ENCODE measurements around the gene CCDC14.
"Not testable (repeated sequence)": the region's sequence is repeated elsewhere in the genome, so short reads cannot be mapped to it uniquely, and the experiment has no call there.

The CCDC14 gene, protein sequence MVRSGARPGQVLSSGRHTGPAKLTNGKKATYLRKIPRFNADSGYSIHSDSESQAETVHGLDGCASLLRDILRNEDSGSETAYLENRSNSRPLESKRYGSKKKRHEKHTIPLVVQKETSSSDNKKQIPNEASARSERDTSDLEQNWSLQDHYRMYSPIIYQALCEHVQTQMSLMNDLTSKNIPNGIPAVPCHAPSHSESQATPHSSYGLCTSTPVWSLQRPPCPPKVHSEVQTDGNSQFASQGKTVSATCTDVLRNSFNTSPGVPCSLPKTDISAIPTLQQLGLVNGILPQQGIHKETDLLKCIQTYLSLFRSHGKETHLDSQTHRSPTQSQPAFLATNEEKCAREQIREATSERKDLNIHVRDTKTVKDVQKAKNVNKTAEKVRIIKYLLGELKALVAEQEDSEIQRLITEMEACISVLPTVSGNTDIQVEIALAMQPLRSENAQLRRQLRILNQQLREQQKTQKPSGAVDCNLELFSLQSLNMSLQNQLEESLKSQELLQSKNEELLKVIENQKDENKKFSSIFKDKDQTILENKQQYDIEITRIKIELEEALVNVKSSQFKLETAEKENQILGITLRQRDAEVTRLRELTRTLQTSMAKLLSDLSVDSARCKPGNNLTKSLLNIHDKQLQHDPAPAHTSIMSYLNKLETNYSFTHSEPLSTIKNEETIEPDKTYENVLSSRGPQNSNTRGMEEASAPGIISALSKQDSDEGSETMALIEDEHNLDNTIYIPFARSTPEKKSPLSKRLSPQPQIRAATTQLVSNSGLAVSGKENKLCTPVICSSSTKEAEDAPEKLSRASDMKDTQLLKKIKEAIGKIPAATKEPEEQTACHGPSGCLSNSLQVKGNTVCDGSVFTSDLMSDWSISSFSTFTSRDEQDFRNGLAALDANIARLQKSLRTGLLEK
- 45.0 to 92.6 (median 54.9) reads per million in 4 experiments for total RNA-seq

GRCh38 chr3:123960781-123961507, at the start of gene CCDC14:
Gene CCDC14, minus strand, starts transcription at chr3:123961229. Its CDS starts 56 bp downstream, at chr3:123961173.
- DNase-seq, result peak; percentile 75

GRCh38 chr3:124008321-124008720, 47.3 kb upstream of the CCDC14 start:
- DNase-seq, result not testable (repeated sequence)

DNA sequence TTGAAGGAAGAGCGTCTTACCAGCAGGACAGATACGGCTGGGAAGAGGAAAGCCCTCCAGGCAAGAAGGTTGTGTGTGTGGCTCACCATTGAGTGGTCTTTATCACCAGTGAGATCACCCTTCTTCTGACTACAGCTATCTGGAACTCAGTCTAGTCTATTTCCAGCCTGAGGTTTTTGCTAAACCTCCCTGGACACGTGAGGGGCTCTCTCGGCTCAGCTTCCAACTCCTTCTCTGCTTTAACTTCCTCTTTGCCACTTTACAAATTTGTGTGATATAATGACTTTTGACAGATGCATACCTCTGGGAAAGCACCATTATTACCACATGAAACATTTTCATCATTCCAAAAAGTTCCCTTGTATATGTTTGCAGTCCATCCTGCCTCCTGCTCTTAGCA, 46.2 kb upstream of the CCDC14 start:
- no peak for DNase-seq

GRCh38 chr3:124002405-124003079, 41.5 kb upstream of the CCDC14 start:
- DNase-seq, result not testable (repeated sequence)

DNA sequence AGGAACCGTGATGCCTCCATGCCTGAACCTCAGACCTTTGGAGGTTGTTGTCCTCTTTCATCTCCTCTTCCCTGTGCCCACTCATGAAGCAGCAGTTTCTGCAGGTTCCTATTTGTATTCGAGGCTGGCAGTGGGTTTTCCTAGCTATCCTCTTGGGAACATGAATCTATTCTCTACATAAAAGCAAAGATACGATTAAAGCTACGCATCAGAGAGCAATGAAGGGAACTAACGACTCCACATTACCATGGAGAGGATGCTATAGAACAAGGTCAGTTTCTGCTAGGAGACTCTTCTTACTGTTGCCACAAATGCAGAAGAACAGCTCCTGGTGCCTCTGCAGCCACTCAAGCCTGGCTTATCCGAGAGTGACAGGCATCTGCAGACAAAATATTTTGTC, 40.3 kb upstream of the CCDC14 start:
- DNase-seq, result not testable (repeated sequence)

GRCh38 chr3:123997543-123997942, 36.5 kb upstream of the CCDC14 start:
- no peak for DNase-seq

DNA sequence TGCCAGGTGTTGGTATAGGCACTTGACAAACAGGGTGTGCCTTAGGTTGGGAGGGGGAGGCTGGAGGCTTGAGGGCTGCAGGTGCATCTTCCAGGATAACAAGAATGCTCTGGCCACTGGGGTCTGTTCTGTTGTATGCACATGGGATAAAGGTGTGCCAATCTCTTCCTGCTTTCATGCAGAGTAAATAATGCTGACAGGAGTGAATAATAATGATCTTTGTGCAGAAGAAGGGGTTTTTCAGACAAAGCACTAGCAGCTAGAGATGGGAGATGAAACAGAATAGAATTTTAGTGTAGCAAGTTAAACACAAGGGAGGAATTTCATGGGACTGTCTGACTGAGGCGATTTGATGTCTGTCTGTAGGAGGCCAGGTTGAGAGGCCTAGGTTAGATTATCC, 32.8 kb upstream of the CCDC14 start:
- DNase-seq, result no peak

- not testable (repeated sequence) for DNase-seq
These were observed 30.9 kb upstream of the CCDC14 start, which contains the start of gene ROPN1 for GRCh38 chr3:123991730-123992588. Gene ROPN1, minus strand, starts transcription at chr3:123992124. Its CDS starts 11,643 bp downstream, at chr3:123980481.

GRCh38 chr3:123986427-123986826, 25.4 kb upstream of the CCDC14 start:
- no peak for DNase-seq

GRCh38 chr3:123984957-123985356, 23.9 kb upstream of the CCDC14 start:
- DNase-seq, result no peak

GRCh38 chr3:123984350-123984749, 23.3 kb upstream of the CCDC14 start:
- DNase-seq, result no peak

DNA sequence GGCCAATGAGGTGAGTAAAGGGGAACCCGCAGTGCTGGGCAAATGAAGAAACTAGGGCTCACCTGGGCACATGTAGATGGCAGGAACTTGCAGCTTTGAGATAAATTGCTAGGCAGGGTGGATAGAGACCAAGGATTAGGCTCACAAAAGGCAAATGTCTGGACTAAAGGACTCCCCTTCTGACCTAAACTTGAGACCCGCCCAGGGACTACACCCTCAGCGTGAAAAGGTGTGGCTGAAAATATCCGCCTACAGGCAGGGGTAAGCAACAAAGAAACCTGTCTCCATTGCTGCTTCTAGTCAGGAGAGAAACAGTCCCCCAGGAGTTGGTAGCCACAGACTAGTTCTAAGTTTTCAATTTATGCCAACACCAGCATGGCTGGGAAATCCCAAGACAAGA, 20.3 kb upstream of the CCDC14 start:
- DNase-seq, result not testable (repeated sequence)

DNA sequence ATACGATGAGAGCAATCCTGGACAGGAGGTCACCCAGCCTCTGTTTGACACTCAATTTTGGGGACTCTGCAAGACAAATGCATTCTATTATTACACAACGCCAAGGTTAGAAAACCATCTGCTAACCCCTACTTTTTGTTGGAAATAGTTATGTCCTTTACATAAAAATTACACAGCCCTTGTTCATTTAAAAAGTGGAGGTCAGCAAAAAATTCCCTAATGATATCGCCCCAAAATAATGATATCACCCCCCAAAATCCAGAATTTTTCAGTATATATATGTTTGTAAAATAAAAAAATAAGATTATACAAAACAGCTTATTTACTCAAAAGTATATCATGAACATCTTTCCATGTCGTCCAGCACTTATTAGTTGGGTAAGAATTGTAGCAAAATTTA, 19.5 kb upstream of the CCDC14 start:
- DNase-seq, result no peak

GRCh38 chr3:123979525-123980501, 18.8 kb upstream of the CCDC14 start:
- peak; percentile 2 for DNase-seq

- not testable (repeated sequence) for DNase-seq
These were observed 15.9 kb upstream of the CCDC14 start for GRCh38 chr3:123976904-123977303.

GRCh38 chr3:123976181-123976898, 15.3 kb upstream of the CCDC14 start:
- not testable (repeated sequence) for DNase-seq

DNA sequence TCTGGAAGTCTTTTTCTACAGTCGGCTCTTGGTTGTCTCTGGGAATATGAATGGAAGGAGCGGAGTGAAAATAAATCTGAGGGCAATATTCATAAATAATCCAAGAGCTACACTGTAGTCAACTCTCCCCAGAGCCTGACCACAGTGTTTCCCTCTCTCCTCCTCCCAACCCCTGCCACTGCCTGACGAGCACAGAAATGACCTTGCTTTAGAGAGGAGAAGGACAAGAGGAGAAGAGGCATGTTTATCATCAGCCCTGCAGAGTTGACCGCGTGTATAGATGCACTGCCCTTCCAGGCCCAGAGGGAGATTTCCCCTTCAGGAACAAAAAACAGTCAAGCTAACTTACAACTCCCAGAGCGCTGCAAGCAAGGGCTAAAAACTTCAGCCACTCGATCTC, 14.0 kb upstream of the CCDC14 start:
- DNase-seq, result not testable (repeated sequence)

GRCh38 chr3:123971406-123971805, 10.4 kb upstream of the CCDC14 start:
- DNase-seq, result no peak

DNA sequence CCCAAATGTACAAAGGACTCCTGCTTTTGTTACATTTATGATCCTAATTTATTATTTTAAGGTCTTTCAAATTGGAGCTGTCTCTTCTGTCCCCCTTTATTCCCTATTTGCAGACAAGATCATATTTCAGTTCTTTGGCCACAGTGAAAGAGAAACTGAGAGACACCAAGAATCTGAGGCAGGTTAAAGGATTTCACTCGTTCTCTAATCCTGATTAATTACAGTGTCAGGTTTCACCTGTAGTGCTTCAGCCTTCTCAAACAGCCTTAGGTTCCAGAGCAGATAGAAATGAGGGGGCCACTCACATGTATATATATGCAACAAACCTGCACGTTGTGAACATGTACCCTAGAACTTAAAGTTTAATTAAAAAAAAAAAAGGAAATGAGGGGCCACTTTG, 6.2 kb upstream of the CCDC14 start:
- DNase-seq, result not testable (repeated sequence)

Data from effector CD8-positive, alpha-beta T cell (primary cell).